ENCODE measurements around the gene PRKN.

Gene PRKN

DNA sequence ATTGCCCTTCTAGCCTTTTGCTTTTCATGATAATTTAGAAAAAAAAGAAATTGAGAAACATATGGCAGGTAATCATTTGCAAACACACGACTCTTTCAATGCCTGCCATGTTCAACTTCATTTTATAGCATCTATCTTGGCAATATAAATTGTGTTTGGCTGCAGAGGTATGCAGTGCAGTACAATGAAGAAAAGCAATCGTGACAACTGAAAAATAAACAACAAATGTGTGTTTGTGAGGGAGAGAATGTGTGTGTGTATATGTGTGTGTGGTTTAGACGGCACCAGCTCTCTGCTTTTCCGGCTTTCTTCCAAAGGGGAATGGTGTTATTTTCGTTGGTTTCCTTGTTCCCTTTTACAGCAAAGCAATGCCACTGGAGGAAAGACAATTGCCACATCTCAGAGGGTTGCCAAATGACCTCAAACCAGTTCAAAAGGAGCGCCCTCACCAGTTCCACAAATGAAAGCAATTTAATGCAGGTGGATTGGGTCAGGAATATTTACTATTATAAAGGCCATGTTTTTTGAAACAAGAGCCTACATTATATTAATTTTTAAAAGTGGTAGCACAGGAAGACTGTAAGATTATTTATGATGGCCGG is 587.2 kb downstream of the PRKN start:
- Histone ChIP-seq H3K4me3 (ENCODE audit: low read length) (no peak overlapping the region), H3K4me2 (ENCODE audit: low read depth, low read length) (no peak overlapping the region), H3K9me2 (replicated peaks; ENCODE audit: insufficient read depth, low read length) (no peaks in the 10 kb centered on the region), H4K20me1 (ENCODE audit: insufficient read depth, low read length) (no peaks in the 10 kb centered on the region), H3K79me2 (ENCODE audit: low read length) (no peaks in the 10 kb centered on the region), H2AFZ (ENCODE audit: low read length) (no peak overlapping the region), H3F3A (ENCODE audit: insufficient read depth, low read length) (no peaks in the 10 kb centered on the region), H3K9ac (ENCODE audit: low read length) (no peak overlapping the region), H3K4me1 (ENCODE audit: low read length) (no peaks in the 10 kb centered on the region), H3K9me3 (replicated peaks; ENCODE audit: insufficient read depth, low read length) (no peaks in the 10 kb centered on the region), H3K36me3 (replicated peaks; ENCODE audit: insufficient read depth, low read length) (no peaks in the 10 kb centered on the region), H3K27me3 (replicated peaks; ENCODE audit: insufficient read depth, low read length) (no peaks in the 10 kb centered on the region), H3K27ac (ENCODE audit: low read length) (no peak overlapping the region)
- TF ChIP-seq EZH2 (optimal IDR thresholded peaks at IDR 0.05; ENCODE audit: low read depth, low read length) (no peak), EZH2phosphoT487 (IDR thresholded peaks at IDR 0.05; ENCODE audit: low read length) (no peak), CTCF (IDR thresholded peaks at IDR 0.05; ENCODE audit: low read length) (no peak)
- no peak for DNase-seq

- TF ChIP-seq CTCF (IDR thresholded peaks at IDR 0.05; ENCODE audit: low read length) (no peak), EZH2 (optimal IDR thresholded peaks at IDR 0.05; ENCODE audit: low read depth, low read length) (no peak), EZH2phosphoT487 (IDR thresholded peaks at IDR 0.05; ENCODE audit: low read length) (no peak)
- H3K36me3 ChIP-seq (replicated peaks; ENCODE audit: insufficient read depth, low read length): no peaks in the 10 kb centered on the region
- H3F3A ChIP-seq (ENCODE audit: insufficient read depth, low read length): no peaks in the 10 kb centered on the region
Observed at GRCh38 chr6:162125659-162126058, 601.9 kb downstream of the PRKN start.

GRCh38 chr6:162124710-162125435 is 602.7 kb downstream of the PRKN start:
- no peak for DNase-seq
- H3K4me3 ChIP-seq (ENCODE audit: low read length): no peak overlapping the region
- no peaks in the 10 kb centered on the region for H4K20me1 ChIP-seq (ENCODE audit: insufficient read depth, low read length)

More at GRCh38 chr6:162125659-162126058, 601.9 kb downstream of the PRKN start:
- Histone ChIP-seq H2AFZ (ENCODE audit: low read length) (no peak overlapping the region), H3K9me2 (replicated peaks; ENCODE audit: insufficient read depth, low read length) (no peaks in the 10 kb centered on the region), H3K27ac (ENCODE audit: low read length) (no peak overlapping the region), H3K9ac (ENCODE audit: low read length) (no peak overlapping the region), H3K79me2 (ENCODE audit: low read length) (no peaks in the 10 kb centered on the region), H3K9me3 (replicated peaks; ENCODE audit: insufficient read depth, low read length) (no peaks in the 10 kb centered on the region), H3K4me1 (ENCODE audit: low read length) (no peaks in the 10 kb centered on the region), H3K4me3 (ENCODE audit: low read length) (no peak overlapping the region), H3K27me3 (replicated peaks; ENCODE audit: insufficient read depth, low read length) (no peaks in the 10 kb centered on the region), H4K20me1 (ENCODE audit: insufficient read depth, low read length) (no peaks in the 10 kb centered on the region), H3K4me2 (ENCODE audit: low read depth, low read length) (no peak overlapping the region)
- DNase-seq: no peak

More at GRCh38 chr6:162124710-162125435, 602.7 kb downstream of the PRKN start:
- no peak overlapping the region for H3K27ac ChIP-seq (ENCODE audit: low read length)
- no peaks in the 10 kb centered on the region for H3K79me2 ChIP-seq (ENCODE audit: low read length)
- H3K4me2 ChIP-seq (ENCODE audit: low read depth, low read length): no peak overlapping the region
- no peak for TF ChIP-seq EZH2 (optimal IDR thresholded peaks at IDR 0.05; ENCODE audit: low read depth, low read length)
- no peak for TF ChIP-seq CTCF (IDR thresholded peaks at IDR 0.05; ENCODE audit: low read length)
- no peak for TF ChIP-seq EZH2phosphoT487 (IDR thresholded peaks at IDR 0.05; ENCODE audit: low read length)
- no peak overlapping the region for H3K9ac ChIP-seq (ENCODE audit: low read length)
- no peaks in the 10 kb centered on the region for H3F3A ChIP-seq (ENCODE audit: insufficient read depth, low read length)
- no peaks in the 10 kb centered on the region for H3K27me3 ChIP-seq (replicated peaks; ENCODE audit: insufficient read depth, low read length)
- H2AFZ ChIP-seq (ENCODE audit: low read length): no peak overlapping the region
- H3K4me1 ChIP-seq (ENCODE audit: low read length): no peaks in the 10 kb centered on the region
- H3K9me3 ChIP-seq (replicated peaks; ENCODE audit: insufficient read depth, low read length): no peaks in the 10 kb centered on the region
- H3K36me3 ChIP-seq (replicated peaks; ENCODE audit: insufficient read depth, low read length): no peaks in the 10 kb centered on the region
- no peaks in the 10 kb centered on the region for H3K9me2 ChIP-seq (replicated peaks; ENCODE audit: insufficient read depth, low read length)
